Activated CD4-positive, alpha-beta T cell treated with anti-CD3 and anti-CD28 coated beads, Interleukin-2, amount 50 U/mL, for 1 hour (primary cell): ENCODE data around the gene SAMD3.
"Not testable (repeated sequence)": the region's sequence is repeated elsewhere in the genome, so short reads cannot be mapped to it uniquely, and the experiment has no call there.

ENCODE experiments used
- DNase-seq: peaks from one replicate; pipeline ENCODE4 v3.0.0-alpha.2; 2020

The SAMD3 gene

DNA sequence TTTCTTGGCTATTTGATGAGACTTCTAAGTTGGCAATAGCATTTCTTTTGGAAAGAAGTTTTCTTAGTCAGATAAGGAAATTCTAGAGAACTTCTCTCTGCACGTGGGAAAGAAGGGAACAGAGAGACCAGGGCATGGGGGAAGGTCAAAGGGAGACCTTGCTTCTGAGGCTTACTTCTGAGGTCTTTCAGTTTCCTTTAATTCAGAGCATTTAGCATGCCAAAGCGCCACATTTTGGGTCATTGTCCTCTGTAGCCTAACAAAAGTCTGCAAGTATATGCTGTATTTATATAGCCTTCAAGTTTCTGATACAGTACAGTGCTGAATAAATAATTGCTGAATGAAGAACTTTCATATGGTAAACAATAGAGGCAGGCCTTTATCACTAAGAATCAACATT is 95.6 kb downstream of the SAMD3 start:
- DNase-seq: no peak

DNA sequence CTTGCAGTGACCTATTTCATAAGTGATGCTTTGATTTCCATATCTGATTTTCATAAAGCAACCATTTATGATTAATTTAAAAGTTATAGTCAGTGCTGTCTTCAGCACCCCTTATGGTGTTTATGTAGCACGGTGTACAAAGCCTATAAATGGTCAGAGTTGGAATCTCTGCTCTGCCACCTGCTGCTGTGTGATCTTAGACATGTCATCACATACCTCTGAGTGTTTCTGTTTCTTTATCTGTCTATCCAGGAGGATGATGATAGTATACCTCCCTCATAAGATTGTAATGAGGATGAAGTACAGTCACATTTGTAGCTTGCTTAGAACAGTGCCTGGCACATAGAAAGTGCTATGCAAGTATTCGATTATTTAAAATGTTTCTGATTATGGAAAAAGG is 100.5 kb downstream of the SAMD3 start:
- no peak for DNase-seq

DNA sequence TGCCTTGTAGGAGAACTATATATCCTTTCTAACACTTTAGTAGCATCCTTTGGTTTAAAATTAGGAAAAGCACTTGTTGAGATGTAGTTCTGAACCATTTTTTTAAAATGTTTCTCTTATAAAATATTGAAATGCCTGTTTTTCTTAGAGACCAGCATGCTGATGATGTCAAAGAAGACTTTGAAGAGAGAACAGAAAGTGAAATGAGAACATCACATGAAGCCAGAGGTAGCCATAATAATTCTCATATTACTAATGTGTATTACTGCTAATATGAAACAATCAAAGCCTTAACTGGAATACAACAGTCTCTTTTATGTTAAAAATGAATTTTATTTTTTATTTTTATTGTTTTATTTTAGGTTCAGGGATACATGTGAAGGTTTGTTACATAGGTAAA is 102.0 kb downstream of the SAMD3 start:
- DNase-seq: no peak

DNA sequence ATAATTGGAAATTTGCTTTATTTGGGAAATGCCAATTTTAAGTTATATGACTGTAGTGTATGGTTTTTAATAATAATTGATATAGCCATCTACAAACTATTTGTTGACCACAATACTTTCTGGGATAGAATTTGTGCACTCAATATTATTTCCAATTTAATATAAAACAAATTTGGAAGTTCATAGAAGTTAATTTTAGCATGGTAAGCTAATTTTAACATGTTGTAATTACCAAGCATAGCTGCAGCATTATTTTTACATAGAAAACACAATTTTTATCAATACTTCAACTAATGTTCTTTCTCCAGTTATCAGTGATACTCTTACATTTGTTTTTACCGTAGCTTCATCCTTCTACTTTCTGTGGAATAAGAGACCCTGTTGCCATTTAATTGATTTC is 103.5 kb downstream of the SAMD3 start:
- DNase-seq: no peak

DNA sequence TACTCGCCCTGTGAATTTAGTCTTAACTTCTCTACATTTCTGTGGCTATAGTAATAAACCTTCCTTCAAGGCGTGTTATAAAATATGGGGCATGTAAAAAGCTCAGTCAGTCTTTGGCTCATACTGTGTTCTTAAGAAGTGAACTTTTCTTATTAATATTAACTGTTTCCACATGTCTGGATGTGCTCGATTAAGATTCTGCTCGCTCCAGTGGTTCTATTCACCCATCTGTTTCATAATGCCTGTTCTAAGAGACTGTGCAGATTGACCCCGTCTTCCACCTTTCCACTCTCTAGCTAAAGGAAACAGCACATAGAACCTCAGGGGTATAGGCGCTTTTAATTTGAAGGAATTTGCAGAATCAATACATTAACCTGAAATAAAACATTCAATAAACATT is 104.5 kb downstream of the SAMD3 start:
- no peak for DNase-seq

DNA sequence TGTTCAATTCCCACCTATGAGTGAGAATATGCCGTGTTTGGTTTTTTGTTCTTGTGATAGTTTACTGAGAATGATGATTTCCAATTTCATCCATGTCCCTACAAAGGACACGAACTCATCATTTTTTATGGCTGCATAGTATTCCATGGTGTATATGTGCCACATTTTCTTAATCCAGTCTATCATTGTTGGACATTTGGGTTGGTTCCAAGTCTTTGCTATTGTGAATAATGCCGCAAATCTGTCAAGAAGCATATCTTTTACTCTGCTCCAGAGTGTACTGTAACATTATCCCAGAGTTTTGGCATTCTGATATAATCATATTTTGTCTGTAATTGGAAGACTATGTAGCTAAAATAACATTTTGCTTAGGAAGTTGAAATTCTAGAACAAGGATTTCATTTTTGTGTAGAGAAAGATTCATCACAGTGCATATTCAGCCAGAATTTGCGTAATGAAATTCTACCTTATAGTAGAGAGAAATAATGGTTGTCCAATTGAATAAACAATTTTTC is 105.5 kb downstream of the SAMD3 start:
- DNase-seq: not testable (repeated sequence)

DNA sequence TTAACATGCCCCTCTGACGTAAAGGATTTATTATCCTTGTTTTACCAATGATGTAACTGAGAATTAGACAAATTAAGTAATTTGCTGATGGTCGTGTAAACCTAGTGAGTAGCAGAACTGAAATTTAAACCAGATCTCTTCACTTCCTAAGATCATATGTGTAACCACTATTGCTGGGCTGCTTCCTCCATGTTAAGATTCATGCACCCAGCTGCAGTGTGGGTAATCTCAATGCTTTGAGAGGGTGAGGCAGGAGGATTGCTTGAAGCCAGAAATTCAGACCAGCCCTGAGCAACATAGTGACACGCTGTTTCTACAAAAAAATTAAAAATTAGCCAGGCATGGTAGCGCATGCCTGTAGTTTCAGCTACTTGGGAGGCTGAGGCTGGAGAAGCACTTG is 106.5 kb downstream of the SAMD3 start:
- DNase-seq: no peak

DNA sequence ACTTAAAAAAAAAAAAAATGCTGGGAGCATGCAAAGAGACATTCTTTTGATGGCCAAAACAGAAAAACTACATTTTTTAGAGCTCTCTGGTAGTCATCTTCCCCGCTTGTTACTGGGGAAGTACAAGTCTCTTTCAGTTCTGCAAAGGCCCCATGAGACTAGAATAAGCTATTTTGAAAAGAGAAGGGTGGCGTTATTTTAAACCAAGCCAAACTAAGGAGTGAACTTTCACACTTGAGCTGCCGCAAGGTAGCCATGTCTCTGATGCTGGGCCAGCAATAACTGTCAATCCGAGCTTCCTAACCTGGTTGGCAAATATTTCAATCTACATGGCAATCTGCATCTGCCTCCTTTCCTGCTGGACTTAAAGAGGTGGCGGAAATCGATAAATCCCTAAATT is 107.7 kb downstream of the SAMD3 start:
- no peak for DNase-seq

DNA sequence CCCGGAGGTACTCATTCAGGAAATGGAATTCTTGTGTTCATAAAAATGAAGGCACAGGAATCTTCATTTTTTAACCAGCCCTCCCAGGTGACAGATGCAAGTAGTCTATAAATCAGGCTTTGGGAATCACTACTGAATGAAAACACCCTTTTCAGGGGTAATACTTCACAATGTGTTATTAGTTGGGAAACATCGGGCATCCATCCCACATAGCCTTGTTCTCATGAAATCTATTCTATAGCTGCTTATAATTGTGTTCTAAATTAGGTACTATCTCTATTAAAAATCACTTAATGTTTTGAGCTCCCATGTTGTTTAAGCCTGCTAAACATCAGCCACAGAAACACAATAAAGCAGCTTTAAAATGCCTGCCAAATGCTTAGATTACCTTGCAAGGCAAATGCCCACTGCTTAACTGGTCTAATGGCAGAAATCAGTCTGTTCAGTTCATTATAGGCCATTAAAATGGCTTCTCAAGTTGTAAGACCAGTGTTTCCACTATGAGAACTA is 109.5 kb downstream of the SAMD3 start:
- DNase-seq: no peak

DNA sequence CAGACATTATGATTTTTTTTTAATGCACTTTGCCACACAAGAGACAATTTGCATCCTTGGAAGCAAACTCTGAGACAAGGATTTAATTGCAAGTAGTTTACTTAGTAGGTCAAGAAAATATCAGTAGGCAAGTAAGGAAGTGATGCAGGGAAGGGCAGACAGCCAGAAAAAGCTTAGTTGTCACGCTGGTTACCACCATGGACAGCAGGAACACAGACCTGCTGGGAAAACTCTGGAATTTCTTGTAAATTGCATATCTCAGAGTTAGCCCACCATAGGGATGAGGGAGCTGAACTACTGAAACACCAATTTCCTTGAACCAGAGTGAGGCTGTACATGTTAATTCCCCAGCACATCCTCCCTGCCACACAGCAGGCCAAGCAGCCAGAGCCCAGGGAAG is 111.7 kb downstream of the SAMD3 start:
- no peak for DNase-seq

DNA sequence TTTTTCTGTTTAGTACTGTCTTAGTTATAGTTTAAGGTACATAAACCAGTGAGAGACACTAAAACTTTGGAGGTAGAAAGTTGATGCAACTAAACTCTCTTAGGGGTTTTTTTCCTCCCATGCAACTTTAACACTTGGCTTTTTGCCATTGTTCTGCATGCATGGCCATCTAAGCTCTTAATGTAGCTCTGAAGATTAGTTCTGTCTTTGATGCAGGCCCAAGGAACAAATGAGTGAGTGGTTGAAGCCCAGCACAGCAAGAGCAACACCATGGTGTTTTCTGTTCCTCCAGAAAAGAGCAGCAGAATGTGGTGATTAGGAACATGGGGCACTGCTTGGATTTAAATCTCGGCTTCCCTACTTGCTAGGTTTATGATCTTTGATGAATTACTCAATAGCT is 115.0 kb downstream of the SAMD3 start:
- DNase-seq: no peak

DNA sequence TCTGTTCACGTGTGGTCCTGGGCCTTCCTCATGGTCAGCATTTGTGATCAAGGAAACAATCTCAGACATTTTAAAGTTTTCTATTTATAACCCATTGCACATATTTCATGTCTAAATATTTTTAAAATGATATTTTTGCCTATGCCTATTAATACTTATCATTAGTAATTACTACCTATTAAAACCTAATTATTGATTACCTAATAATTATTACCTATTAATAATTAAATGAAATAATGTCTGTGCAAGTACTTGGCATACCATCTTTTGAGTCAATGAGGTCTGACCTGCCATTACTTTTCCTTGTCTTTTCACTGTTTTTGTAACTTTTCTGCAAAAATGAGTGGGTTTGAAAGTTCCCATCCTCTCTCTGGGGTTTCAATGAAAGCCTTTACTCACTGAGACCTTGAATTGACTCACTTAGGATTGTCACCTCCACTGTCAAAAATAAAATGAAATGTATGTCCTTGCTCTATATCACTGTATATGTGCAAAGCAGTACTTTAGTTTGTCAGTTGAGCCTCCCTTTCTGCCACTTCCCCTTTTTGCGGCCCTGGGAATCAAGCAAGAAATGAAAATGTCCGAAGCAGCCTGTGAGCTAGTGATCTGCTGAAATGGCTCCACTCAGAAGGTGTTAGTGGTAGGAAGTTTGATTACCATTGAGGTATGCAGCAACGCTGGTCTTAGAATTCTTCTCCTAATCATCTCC is 116.6 kb downstream of the SAMD3 start:
- no peak for DNase-seq

DNA sequence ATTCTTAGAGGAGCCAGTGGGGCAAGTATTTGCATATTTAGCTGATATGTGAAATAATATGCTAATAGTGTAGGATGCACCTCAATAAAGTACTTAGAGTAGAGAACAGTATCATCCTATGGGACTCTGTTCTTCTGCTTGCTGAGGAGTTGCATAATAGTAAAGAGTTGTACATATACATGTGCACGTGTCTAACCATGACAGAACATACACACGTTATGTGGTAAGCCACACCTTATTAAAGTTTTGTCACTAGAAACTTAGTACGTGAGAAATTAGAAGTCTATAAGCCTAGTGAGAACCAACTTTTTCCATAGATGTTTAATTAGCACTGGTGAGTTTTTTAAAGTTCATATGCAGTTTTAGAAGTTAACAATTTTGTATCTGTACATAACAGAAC is 123.6 kb downstream of the SAMD3 start:
- no peak for DNase-seq

DNA sequence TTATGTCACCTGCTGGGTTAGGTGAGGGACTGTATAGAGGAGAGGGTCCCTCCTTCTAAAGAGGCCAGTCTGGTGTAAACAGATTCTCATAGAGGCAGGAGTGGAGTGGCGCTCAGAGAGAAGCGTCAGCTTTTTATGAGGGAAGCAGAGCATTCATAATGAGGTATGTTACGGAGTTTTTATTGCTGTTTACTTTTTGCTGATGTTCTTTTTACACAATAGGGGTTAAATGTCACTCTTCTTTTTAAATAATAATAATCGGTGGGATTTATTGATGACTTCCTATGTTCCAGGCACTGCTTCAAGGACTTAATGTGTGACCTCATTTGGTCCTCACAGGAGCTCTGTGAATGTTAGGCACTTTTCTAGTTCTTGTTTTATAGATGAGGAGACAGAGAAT is 124.4 kb downstream of the SAMD3 start:
- no peak for DNase-seq
